ENCODE data around the gene WDR54.
"Not testable (repeated sequence)": the region's sequence is repeated elsewhere in the genome, so short reads cannot be mapped to it uniquely, and the experiment has no call there.

The WDR54 gene

DNA sequence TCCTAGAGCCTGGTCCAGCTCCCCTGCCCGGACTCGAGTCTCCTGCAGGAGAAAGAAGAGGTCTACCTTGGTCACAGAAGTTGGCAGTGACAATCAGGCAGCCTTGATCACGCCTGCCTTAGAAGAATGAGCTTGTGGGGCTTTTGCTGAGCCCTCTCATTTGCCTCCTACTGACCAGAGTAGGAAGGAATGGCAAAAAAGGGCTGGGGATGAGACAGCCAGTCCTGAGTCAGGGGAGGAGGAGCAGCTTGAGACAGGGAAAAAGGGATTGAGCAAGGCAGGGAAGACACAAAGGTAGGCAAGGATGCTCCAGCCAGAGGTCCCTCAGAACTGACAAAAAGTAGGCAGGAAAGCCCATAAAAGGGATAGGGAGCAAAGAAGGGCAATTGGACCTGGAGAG, 6.0 kb downstream of the WDR54 start:
- DNase-seq (ENCODE audit: low read depth in 2 of 2, low spot score in 1 of 2), result no peak

GRCh38 chr2:74428675-74429074, 7.1 kb downstream of the WDR54 start:
- no peak for DNase-seq (ENCODE audit: low read depth in 2 of 2, low spot score in 1 of 2)

GRCh38 chr2:74429487-74430451, 8.2 kb downstream of the WDR54 start:
- DNase-seq (ENCODE audit: low read depth in 2 of 2, low spot score in 1 of 2), result no peak

DNA sequence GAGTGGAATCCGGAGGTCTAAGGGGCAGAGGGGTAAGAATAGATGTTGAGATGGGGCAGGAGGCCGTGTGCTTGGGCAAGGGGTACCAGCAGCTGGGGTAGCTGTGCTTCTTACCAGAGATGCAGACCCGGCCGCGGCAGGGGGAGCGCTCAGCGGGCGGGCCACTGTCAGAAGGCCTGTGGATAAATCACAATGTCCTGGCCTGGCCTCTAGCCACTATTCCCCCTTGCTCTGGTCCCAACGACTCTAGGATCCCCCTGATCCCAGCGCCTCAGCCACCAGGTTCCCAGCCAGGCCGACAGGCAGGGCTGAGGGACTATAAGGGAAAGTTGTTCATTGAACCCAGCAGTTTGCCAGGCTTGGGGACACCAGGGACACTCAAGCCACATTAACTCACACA, 9.0 kb downstream of the WDR54 start:
- no peak for DNase-seq (ENCODE audit: low read depth in 2 of 2, low spot score in 1 of 2)

- no peak for DNase-seq (ENCODE audit: low read depth in 2 of 2, low spot score in 1 of 2)
Observed at GRCh38 chr2:74436111-74436805, 14.7 kb downstream of the WDR54 start.

DNA sequence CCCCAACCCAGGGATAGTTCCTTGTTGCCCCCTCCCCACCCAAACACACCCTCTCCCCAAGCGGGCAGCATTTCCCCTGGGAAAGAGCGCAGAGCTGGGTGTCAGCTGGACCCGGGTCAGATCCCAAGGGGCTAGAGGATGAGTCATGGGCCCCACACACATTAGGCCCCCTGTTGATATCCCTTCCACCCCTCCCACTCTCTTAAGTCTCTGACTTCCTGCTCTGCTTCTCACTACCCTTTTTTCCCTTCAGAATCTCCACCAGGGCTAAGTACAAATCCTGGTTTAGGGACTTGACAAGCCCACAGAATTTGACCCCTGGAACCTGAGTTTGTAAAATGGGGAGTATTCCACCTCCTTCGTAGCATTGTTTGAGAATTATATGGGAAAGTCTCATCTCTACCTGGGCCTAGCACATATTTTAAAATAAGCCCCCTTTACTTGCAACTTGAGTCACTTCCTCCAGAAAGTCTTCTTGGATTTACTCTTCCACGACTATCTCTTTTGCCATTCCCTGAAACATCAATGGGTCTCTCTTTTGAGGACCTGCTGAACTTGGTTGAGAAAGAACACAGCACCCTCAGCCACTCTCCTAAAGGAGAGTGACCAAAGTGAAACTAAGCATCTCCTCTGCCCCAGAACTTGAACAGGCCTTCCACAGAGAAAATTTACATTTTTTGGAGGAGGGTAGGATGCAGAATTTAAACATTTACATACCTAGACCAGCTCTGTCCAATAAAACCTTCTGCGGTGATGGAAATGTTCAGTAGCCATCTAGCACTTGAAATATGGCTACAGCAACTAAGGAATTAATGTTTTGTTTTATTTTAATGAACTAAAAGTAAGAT, 15.5 kb downstream of the WDR54 start:
- no peak for DNase-seq (ENCODE audit: low read depth in 2 of 2, low spot score in 1 of 2)

- DNase-seq (ENCODE audit: low read depth in 2 of 2, low spot score in 1 of 2), result no peak
Observed at GRCh38 chr2:74438248-74438647, 16.7 kb downstream of the WDR54 start.

GRCh38 chr2:74439373-74439772, 17.8 kb downstream of the WDR54 start:
- no peak for DNase-seq (ENCODE audit: low read depth in 2 of 2, low spot score in 1 of 2)

DNA sequence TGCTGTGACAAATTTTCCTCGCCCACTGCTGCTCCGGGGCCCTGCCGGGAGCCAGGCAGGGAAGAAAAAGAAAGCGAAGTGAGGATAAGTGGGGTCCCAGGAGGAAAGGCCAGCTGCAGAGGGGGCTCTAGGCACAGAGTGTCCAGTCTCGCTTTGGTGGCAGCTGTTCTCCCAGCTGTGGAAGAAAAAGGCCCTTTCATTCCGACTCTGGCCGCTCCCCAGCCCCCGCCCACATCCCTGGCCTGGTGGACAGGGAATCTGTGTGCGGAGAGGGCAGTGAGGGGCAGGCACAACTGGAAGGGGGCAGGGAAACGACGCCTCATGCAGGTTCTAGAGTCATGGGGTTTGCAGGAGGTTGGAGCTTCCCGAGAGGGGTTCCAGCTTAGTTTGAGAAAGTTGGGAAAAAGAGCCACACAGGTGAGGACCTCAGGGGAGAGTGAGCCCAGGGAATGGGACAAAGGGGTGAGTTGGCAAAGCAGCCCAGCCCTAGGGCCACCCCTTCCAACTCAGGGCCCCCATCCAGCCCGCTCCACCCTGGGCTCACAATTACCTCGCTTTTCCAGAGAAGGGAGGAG, 18.4 kb downstream of the WDR54 start:
- DNase-seq (ENCODE audit: low read depth in 2 of 2, low spot score in 1 of 2), result no peak

DNA sequence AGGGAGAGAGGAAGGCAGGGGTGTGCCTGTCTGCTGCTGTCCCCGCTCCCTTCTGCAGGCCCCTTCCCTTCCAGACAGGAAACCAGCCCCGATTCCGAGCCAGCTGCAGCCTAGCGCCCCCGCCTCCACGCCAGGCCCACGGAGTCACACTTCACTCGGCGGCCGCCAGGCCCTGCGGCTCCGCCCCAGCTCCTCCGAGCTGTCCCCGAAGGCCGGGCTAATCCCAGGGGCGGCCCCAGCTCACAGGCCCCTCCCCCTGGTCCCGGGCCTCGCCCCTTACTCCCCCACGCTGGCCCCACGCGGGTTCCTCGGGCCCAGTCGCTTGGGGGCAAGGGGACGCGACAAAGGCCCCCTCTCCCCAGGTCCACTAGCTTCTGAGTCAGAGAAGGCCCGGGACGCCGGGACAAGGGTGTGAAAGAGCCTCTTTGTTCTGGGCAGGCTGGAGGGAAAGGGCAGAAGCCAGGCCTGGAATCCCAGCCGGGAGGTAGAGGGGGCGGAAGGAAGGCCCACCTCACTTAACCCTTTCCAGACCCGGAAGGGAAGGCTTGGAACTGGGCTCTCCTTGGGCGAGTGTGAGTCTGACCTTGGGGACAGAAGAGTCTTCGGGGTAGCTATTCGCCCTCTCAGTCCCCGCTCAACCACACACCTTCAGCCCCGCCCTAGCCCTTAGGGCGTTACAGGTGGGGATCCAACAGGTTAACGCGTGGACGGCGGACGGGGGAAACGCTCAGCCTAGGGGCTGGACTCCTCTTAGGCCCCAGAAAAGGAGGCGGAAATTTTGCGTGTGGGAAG, 19.0 kb downstream of the WDR54 start:
- DNase-seq (ENCODE audit: low read depth in 2 of 2, low spot score in 1 of 2), result no peak

DNA sequence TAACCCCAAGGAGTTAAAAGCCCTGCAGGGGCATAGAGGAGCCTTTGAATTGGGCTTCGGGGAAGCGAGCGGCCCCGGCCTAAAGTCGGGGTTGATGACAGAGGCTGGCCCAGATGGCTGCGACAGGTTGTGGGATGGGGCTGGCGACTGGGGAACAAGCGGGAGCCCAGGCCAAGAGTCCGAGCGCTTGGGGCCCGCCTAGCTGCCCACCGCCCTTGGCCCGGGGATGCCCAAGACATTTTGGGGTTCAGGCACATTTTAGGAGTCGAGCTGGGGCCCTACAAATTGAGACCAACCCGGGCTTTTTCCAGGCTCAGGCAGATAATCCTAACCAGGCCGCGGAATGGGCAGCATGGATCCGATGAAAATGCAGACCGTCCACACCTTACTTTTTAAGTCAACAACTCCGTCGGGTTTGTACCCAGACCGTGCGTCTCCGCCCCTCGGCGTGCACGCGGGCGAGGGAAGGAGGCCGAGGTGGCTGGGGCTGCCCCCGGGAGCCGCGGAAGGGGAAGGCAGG, 19.7 kb downstream of the WDR54 start:
- DNase-seq (ENCODE audit: low read depth in 2 of 2, low spot score in 1 of 2), result no peak

GRCh38 chr2:74441690-74442482, 20.4 kb downstream of the WDR54 start, which contains the start of gene RTKN:
RTKN (minus strand) TSS chr2:74441937; CDS start chr2:74441816, 121 bp downstream.
- no peak for DNase-seq (ENCODE audit: low read depth in 2 of 2, low spot score in 1 of 2)

GRCh38 chr2:74442483-74443297, 21.2 kb downstream of the WDR54 start:
- DNase-seq (ENCODE audit: low read depth in 2 of 2, low spot score in 1 of 2), result not testable (repeated sequence)

GRCh38 chr2:74444498-74445318, 23.2 kb downstream of the WDR54 start:
- DNase-seq (ENCODE audit: low read depth in 2 of 2, low spot score in 1 of 2), result no peak

- DNase-seq (ENCODE audit: low read depth in 2 of 2, low spot score in 1 of 2), result no peak
Observed at GRCh38 chr2:74447230-74447999, 25.9 kb downstream of the WDR54 start.

DNA sequence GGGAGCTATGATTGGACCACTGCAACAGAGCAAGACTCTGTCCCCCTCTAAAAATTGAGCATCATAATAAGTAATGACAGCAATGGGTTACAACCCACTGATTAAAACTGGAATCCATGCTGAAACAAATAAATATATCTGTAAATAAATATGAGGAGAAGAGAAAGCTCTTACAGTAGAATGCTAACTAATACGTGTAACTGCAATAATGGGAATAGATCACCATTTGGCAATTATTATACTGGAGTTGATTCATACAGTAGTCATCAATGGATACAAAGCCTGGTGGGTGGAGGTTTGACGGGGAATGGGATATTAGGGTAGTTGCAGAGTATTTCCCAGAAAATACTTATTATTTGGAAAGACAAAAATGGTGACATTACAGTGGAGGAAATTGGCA, 27.2 kb downstream of the WDR54 start:
- no peak for DNase-seq (ENCODE audit: low read depth in 2 of 2, low spot score in 1 of 2)

Measured in stimulated activated CD8-positive, alpha-beta memory T cell treated with anti-CD3 and anti-CD28 coated beads, Interleukin-4, amount 100 ng/mL, for 4 hours (primary cell).